PFSK-1 (cell line): Measurements from ENCODE around the gene GUK1.

Experiments
- FOXP2 ChIP-seq: optimal IDR thresholded peaks from 2 replicates; pipeline ENCODE3; 2011; ENCODE audit warnings: borderline replicate concordance, control low read depth, inconsistent platforms; ENCODE audit not compliant: insufficient read depth; ENCODE audit errors: extremely low read length, extremely low read depth
- POLR2AphosphoS5 ChIP-seq: IDR thresholded peaks from 2 replicates; pipeline ENCODE4 v1.6.1; 2012; ENCODE audit warnings: low read depth, mild to moderate bottlenecking, control low read depth, low read length, moderate library complexity
- REST ChIP-seq, 2 experiments: IDR thresholded peaks; 2 replicates each; pipeline versions ENCODE4 v1.6.1 to v1.8.0; 2011 to 2012; ENCODE audit warnings: low read depth in 2 of 2, low read length in 2 of 2, control low read depth in 1 of 2, inconsistent platforms in 1 of 2, mild to moderate bottlenecking in 1 of 2, moderate library complexity in 1 of 2; ENCODE audit not compliant: insufficient read depth in 1 of 2
- SIN3A ChIP-seq: IDR thresholded peaks from 2 replicates; pipeline ENCODE4 v1.6.1; 2012; ENCODE audit warnings: mild to moderate bottlenecking, low read length, moderate library complexity, borderline replicate concordance; ENCODE audit not compliant: insufficient read depth
- TAF1 ChIP-seq: IDR thresholded peaks from 2 replicates; pipeline ENCODE4 v1.6.1; 2012; ENCODE audit warnings: low read length, control low read depth, borderline replicate concordance; ENCODE audit not compliant: insufficient read depth

- TF ChIP-seq POLR2AphosphoS5 (no peak), REST (IDR thresholded peaks at IDR 0.05; ENCODE audit: insufficient read depth in 1 of 2, low read depth in 2 of 2, low read length in 2 of 2) (no peak), SIN3A (no peak), TAF1 (no peak), FOXP2 (no peak)
Observed at GRCh38 chr1:228092342-228093049, 47.6 kb upstream of the GUK1 start.
